Upper lobe of left lung (tissue), 6 donors: ENCODE results near the gene BANF2. TPM values are rescaled to one million over a fixed set of nuclear protein-coding genes. Genes with fewer than 3 reads are reported as not detected.

Experiments
- ATAC-seq, 2 donors: fragments of 200-7000 bp; cut with Tn5 transposase; one replicate each; pipeline ENCODE4 v1.9.1; 2022; ENCODE audit warnings: mild to moderate bottlenecking in 2 of 2, moderate library complexity in 2 of 2; ENCODE audit not compliant: low FRiP score in 2 of 2
- DNase-seq, 2 donors: peaks; one replicate each; pipeline ENCODE4 v3.0.0-alpha.2; 2019 to 2020
- H3K27ac ChIP-seq, 4 donors: fragments of 200-600 bp; sonication (generic); one replicate each; pipeline ENCODE4 v1.5.1; 2016 to 2019
- H3K27me3 ChIP-seq, 4 donors: fragments of 200-600 bp; sonication (generic); one replicate each; pipeline ENCODE4 v1.5.1; 2017 to 2019
- H3K36me3 ChIP-seq, 4 donors: fragments of 200-600 bp; sonication (generic); one replicate each; pipeline ENCODE4 v1.5.1; 2016 to 2019
- H3K4me1 ChIP-seq, 4 donors: fragments of 200-600 bp; sonication (generic); one replicate each; pipeline ENCODE4 v1.5.1; 2018 to 2019
- H3K4me3 ChIP-seq, 4 donors: fragments of 200-600 bp; sonication (generic); one replicate each; pipeline ENCODE4 v1.5.1; 2017 to 2019; ENCODE audit warnings: mild to moderate bottlenecking in 2 of 4, moderate library complexity in 1 of 4
- H3K9me3 ChIP-seq, 4 donors: fragments of 200-600 bp; sonication (generic); one replicate each; pipeline ENCODE4 v1.5.1; 2018 to 2019
- EP300 ChIP-seq, 4 donors: sonication (generic); formaldehyde crosslinking; IDR thresholded peaks; one replicate each; pipeline ENCODE4 v1.5.1; 2017; ENCODE audit warnings: antibody characterized with exemption in 4 of 4, control low read depth in 2 of 4
- POLR2A ChIP-seq, 4 donors: fragments of 450-650 bp; IDR thresholded peaks; one replicate each; pipeline ENCODE4 v1.5.1; 2016 to 2017; ENCODE audit warnings: antibody characterized with exemption in 4 of 4, mild to moderate bottlenecking in 2 of 4
- POLR2AphosphoS5 ChIP-seq, 2 donors: sonication (generic); formaldehyde crosslinking; IDR thresholded peaks; one replicate each; pipeline ENCODE4 v1.5.1; 2017; ENCODE audit warnings: antibody characterized with exemption in 2 of 2
- WGBS, 2 donors: methylation state at CpG; one replicate each; pipeline ENCODE4 v1.1.5; 2017 to 2018; 5-methylcytosine and 5-hydroxymethylcytosine counted together
- total RNA-seq, 6 donors: library from RNA; depleted of rRNA in 4 of 6; stranded (reverse); fragments of >200 nt in 4 of 6; gene quantifications; one replicate each; pipeline versions ENCODE4 v1.1.0 to v1.2.1, GENCODE V29; 2016 to 2021
- TF ChIP-seq, protein P1 (sequence below), 6 experiments: fragments of 450-650 bp in 4 of 6; fragments of 200-600 bp in 2 of 6; sonication (generic) in 2 of 6; IDR thresholded peaks; one replicate each; pipeline ENCODE4 v1.5.1; 2016 to 2019; ENCODE audit warnings: antibody characterized with exemption in 6 of 6
- donor health status: DM: no; HTN: no; CAD: no; lungs with moderate emphysema.
- donor health status: DM: no; HTN: yes; CAD: no; lungs with severe emphysema.

The BANF2 gene
- total RNA-seq, 6 donors from 2014 or later: not detected

DNA sequence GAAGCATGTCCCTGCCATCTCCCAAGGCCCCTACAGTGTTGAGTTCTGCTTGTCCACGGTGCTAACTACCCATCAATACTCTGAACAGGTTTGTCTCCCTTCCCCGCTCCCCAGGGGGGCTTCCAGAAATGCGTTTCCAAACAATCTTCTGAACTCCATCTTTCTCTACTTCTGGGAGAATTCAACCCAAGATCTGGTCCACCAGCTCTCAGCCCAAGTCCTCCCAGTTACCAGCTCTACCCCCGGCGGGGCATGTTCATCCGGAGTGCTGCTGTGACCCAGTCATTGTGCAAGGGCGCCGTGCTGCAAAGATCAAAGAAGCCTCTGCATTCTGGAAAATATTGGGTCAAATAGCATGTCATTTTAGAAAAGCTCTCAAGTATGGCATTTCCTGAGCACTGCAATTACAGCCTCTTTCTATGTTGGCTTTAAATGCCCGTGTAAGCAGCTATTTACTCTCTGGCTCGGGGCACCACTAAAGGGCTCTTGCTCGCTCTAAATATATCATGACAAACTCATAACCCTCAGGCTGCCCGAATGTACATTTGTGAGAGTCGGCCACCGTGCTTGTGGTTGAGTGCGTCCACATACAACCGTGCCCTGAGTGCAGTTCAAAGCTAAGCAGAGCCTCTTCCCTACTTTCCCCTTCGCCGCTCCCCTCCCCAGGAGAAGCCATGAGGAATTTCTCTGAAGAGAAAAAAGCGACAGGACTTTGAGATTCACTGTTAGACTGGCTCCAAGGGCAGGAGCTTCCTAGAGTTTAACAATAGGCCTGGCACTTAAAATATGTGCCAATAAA lies 71.6 kb downstream of the BANF2 start:
- Histone ChIP-seq H3K9me3 (no peaks in the 10 kb centered on the region), H3K27me3 (no peaks in the 10 kb centered on the region), H3K27ac (peak overlapping the region in 3 of 4 donors; percentile 4 to 25 (median 16)), H3K4me3 (no peak overlapping the region), H3K36me3 (no peaks in the 10 kb centered on the region), H3K4me1 (peaks cover 5 to 10% (median 6%) of the 10 kb centered on the region in 4 donors)
- ATAC-seq (peak; percentile 16 to 27), DNase-seq (no peak)
- no peak for TF ChIP-seq POLR2A (IDR thresholded peaks at IDR 0.05)
- no peak for TF ChIP-seq EP300 (IDR thresholded peaks at IDR 0.05)
- TF ChIP-seq POLR2AphosphoS5 (IDR thresholded peaks at IDR 0.05): no peak
- TF ChIP-seq, protein P1, sequence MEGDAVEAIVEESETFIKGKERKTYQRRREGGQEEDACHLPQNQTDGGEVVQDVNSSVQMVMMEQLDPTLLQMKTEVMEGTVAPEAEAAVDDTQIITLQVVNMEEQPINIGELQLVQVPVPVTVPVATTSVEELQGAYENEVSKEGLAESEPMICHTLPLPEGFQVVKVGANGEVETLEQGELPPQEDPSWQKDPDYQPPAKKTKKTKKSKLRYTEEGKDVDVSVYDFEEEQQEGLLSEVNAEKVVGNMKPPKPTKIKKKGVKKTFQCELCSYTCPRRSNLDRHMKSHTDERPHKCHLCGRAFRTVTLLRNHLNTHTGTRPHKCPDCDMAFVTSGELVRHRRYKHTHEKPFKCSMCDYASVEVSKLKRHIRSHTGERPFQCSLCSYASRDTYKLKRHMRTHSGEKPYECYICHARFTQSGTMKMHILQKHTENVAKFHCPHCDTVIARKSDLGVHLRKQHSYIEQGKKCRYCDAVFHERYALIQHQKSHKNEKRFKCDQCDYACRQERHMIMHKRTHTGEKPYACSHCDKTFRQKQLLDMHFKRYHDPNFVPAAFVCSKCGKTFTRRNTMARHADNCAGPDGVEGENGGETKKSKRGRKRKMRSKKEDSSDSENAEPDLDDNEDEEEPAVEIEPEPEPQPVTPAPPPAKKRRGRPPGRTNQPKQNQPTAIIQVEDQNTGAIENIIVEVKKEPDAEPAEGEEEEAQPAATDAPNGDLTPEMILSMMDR (IDR thresholded peaks at IDR 0.05): no peak
- 48 to 69% methylated on average over 18 to 19 of the region's 19 CpGs for WGBS, 2 donors

DNA sequence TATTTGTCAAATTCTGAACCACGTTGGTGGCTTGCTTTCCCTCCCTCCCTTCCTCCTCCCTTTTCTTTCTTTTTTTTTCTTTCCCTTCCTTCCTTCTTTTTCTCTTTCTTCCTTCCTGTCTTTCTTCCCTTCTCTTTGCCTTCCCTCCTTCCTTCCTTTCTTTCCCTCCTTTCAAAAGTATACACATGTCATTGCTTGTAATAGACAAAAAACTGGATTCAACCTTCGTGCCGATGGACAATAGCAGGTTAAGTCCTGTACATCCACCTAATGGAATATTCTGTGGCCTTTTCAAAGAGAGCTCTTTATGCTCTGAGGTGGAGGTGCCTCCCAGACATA lies 72.2 kb downstream of the BANF2 start:
- Histone ChIP-seq H3K27ac (peak overlapping the region in 2 of 4 donors; percentile 4 to 16), H3K4me1 (peaks cover 5 to 10% (median 6%) of the 10 kb centered on the region in 4 donors), H3K4me3 (no peak overlapping the region), H3K27me3 (no peaks in the 10 kb centered on the region), H3K36me3 (no peaks in the 10 kb centered on the region), H3K9me3 (no peaks in the 10 kb centered on the region)
- no peak for DNase-seq
- ATAC-seq: no peak
- TF ChIP-seq, protein P1 (IDR thresholded peaks at IDR 0.05): no peak
- no peak for TF ChIP-seq EP300 (IDR thresholded peaks at IDR 0.05)
- no peak for TF ChIP-seq POLR2AphosphoS5 (IDR thresholded peaks at IDR 0.05)
- TF ChIP-seq POLR2A (IDR thresholded peaks at IDR 0.05): no peak
- 47 to 52% methylated on average over 3 of the region's 3 CpGs for WGBS, 2 donors

DNA sequence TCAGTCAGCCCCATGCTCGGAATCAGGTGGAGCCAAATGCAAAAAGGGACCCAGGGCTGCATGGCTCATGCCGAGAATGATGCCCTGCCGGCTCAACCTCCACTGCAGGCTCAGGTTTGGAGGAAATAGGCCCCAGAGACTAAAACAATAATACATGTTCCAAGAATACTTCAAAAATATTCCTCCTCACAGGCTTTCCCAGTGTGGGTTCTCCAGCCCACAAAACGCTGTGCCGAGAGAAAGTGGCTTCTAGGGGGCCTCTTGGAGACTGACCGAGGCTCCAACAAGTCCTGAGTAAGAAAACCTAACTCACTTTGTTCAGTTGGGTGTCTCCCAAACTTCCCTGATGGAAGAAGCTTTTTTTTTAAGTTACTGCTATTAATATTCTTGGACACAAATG lies 73.9 kb downstream of the BANF2 start:
- TF ChIP-seq, protein P1 (IDR thresholded peaks at IDR 0.05): no peak
- TF ChIP-seq EP300 (IDR thresholded peaks at IDR 0.05): no peak
- no peak for TF ChIP-seq POLR2A (IDR thresholded peaks at IDR 0.05)
- no peak for TF ChIP-seq POLR2AphosphoS5 (IDR thresholded peaks at IDR 0.05)
- no peaks in the 10 kb centered on the region for H3K36me3 ChIP-seq
- DNase-seq: no peak
- peaks cover 0 to 10% (median 6%) of the 10 kb centered on the region in 4 donors for H3K4me1 ChIP-seq
- no peak for ATAC-seq
- no peaks in the 10 kb centered on the region for H3K9me3 ChIP-seq
- WGBS, 2 donors: 94 to 98% methylated on average over 6 of the region's 6 CpGs
- H3K27me3 ChIP-seq: no peaks in the 10 kb centered on the region
- H3K27ac ChIP-seq: no peak overlapping the region
- no peak overlapping the region for H3K4me3 ChIP-seq

DNA sequence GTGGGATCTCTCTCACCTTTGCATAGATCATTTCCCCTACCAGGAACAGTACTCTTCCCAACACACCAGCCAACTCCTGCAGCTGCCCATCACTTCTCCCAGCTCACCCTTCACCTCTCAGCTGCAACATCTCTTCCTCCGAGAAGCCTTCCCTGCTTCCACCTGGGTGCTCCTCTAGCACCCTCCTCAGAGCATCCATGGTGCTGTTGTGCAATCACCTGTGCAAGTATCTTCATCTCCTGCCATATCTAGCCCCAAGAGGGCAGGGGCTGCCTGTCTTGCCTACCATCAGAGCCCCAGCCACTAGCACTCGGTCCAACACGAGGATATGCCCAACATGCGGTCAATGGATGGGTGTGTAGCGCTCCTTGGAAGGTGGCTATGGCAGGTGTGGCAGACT lies 75.8 kb downstream of the BANF2 start:
- H3K4me3 ChIP-seq: no peak overlapping the region
- WGBS, 2 donors: 81 to 98% methylated on average over 4 to 5 of the region's 5 CpGs

More for the DNA sequence above, 75.8 kb downstream of the BANF2 start:
- TF ChIP-seq, protein P1 (IDR thresholded peaks at IDR 0.05): no peak
- TF ChIP-seq EP300 (IDR thresholded peaks at IDR 0.05) (no peak), POLR2AphosphoS5 (IDR thresholded peaks at IDR 0.05) (no peak), POLR2A (IDR thresholded peaks at IDR 0.05) (no peak)
- ATAC-seq: peak in 1 of 2 donors; percentile 15
- H3K9me3 ChIP-seq: no peaks in the 10 kb centered on the region
- H3K36me3 ChIP-seq: no peaks in the 10 kb centered on the region
- no peak overlapping the region for H3K27ac ChIP-seq
- no peaks in the 10 kb centered on the region for H3K27me3 ChIP-seq
- peaks cover 0 to 10% (median 6%) of the 10 kb centered on the region in 4 donors for H3K4me1 ChIP-seq
- no peak for DNase-seq
